ENCODE measurements around the gene HSF2BP. TPM values are rescaled to one million over a fixed set of nuclear protein-coding genes. Genes with fewer than 3 reads are reported as not detected.

HSF2BP gene
- total RNA-seq, 4 donors from 2014 or later = 0.40 to 2.4 (median 1.2) TPM

GRCh38 chr21:43664358-43664757 lies 5.1 kb upstream of the HSF2BP start:
- no peaks in the 10 kb centered on the region for H3K9me3 ChIP-seq
- no peaks in the 10 kb centered on the region for H3K27me3 ChIP-seq
- no peak overlapping the region for H3K4me3 ChIP-seq
- TF ChIP-seq POLR2A (IDR thresholded peaks at IDR 0.05) = no peak
- TF ChIP-seq EP300 (IDR thresholded peaks at IDR 0.05) = no peak
- no peak for TF ChIP-seq CTCF (IDR thresholded peaks at IDR 0.05)
- TF ChIP-seq POLR2AphosphoS5 (IDR thresholded peaks at IDR 0.05) = no peak
- peaks cover 0 to 50% of the 10 kb centered on the region in 2 donors for H3K36me3 ChIP-seq
- H3K27ac ChIP-seq = no peak overlapping the region
- no peak for ATAC-seq
- H3K4me1 ChIP-seq = peaks cover 0 to 22% (median 5%) of the 10 kb centered on the region in 3 donors
- 38 to 50% methylated on average over 2 to 4 of the region's 4 CpGs for WGBS, 2 donors (ENCODE audit: low coverage in 1 of 2)

DNA sequence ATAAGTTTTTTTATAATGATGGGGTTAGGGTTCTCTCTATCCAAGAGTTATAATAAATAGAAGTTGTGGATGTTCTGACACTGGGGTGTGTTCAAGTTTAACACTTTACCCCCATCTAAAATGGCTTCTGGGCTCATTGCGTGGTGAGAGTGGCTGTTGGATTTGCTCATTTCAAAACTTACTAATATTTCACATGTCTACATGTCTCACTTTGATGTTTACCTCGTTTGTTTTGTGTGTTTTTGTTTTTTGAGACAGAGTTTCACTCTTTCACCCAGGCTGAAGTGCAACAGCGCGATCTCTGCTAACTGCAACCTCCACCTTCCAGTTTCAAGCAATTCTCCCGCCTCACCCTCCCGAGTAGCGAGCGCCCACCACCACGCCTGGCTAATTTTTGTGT lies 3.7 kb upstream of the HSF2BP start:
- Histone ChIP-seq H3K27ac (no peak overlapping the region), H3K4me1 (peaks cover 0 to 34% (median 5%) of the 10 kb centered on the region in 3 donors), H3K36me3 (peaks cover 0 to 48% of the 10 kb centered on the region in 2 donors), H3K27me3 (no peaks in the 10 kb centered on the region), H3K4me3 (no peak overlapping the region), H3K9me3 (no peaks in the 10 kb centered on the region)
- WGBS, 2 donors (ENCODE audit: low coverage in 1 of 2) = 89% methylated on average over 4 to 8 of the region's 9 CpGs
- no peak for ATAC-seq
- no peak for TF ChIP-seq CTCF (IDR thresholded peaks at IDR 0.05)
- no peak for TF ChIP-seq EP300 (IDR thresholded peaks at IDR 0.05)
- TF ChIP-seq POLR2AphosphoS5 (IDR thresholded peaks at IDR 0.05) = no peak
- TF ChIP-seq POLR2A (IDR thresholded peaks at IDR 0.05) = no peak

- peaks cover 0 to 34% (median 5%) of the 10 kb centered on the region in 3 donors for H3K4me1 ChIP-seq
- ATAC-seq = no peak
- no peaks in the 10 kb centered on the region for H3K9me3 ChIP-seq
- WGBS, 2 donors (ENCODE audit: low coverage in 1 of 2) = 43 to 64% methylated on average over 4 to 6 of the region's 6 CpGs
- no peaks in the 10 kb centered on the region for H3K27me3 ChIP-seq
- no peak overlapping the region for H3K4me3 ChIP-seq
- peaks cover 0 to 48% of the 10 kb centered on the region in 2 donors for H3K36me3 ChIP-seq
- TF ChIP-seq POLR2AphosphoS5 (IDR thresholded peaks at IDR 0.05) = no peak
- no peak for TF ChIP-seq CTCF (IDR thresholded peaks at IDR 0.05)
- TF ChIP-seq EP300 (IDR thresholded peaks at IDR 0.05) = no peak
- TF ChIP-seq POLR2A (IDR thresholded peaks at IDR 0.05) = no peak
- no peak overlapping the region for H3K27ac ChIP-seq
Observed at GRCh38 chr21:43662286-43662685, 3.0 kb upstream of the HSF2BP start.

DNA sequence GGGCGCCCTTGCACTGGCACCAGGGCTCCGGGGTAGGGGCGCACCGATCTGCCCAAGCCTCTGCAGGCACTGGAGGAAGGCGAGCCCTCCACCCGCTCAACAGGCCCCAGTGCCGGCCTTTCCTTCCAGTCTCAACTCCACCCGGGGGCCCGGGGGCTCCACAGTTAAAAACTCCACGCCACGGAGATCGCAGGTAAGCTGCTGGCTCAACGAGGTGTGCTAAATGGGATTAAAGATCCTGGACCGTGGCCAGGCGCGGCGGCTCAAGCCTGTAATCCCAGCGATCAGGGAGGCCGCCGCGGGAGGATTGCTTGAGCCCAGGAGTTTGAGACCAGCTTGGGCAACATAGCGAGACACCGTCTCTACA lies 536 bp downstream of the HSF2BP start:
- Histone ChIP-seq H3K27me3 (no peaks in the 10 kb centered on the region), H3K4me3 (peak overlapping the region in 1 of 2 donors; percentile 99), H3K9me3 (no peaks in the 10 kb centered on the region), H3K27ac (peak overlapping the region in 3 of 4 donors; percentile 89 to 93 (median 91)), H3K4me1 (peaks cover 0 to 34% (median 5%) of the 10 kb centered on the region in 3 donors), H3K36me3 (peaks cover 0 to 22% of the 10 kb centered on the region in 2 donors)
- ATAC-seq = no peak
- no peak for TF ChIP-seq POLR2AphosphoS5 (IDR thresholded peaks at IDR 0.05)
- no peak for TF ChIP-seq POLR2A (IDR thresholded peaks at IDR 0.05)
- no peak for TF ChIP-seq EP300 (IDR thresholded peaks at IDR 0.05)
- TF ChIP-seq CTCF (IDR thresholded peaks at IDR 0.05) = no peak
- no CpG with 5 or more reads among the region's 23 CpGs for WGBS, 2 donors (ENCODE audit: low coverage in 1 of 2)

GRCh38 chr21:43658088-43658741 lies 1.1 kb downstream of the HSF2BP start:
- H3K27me3 ChIP-seq = no peaks in the 10 kb centered on the region
- H3K27ac ChIP-seq = no peak overlapping the region
- ATAC-seq = no peak
- TF ChIP-seq POLR2A (IDR thresholded peaks at IDR 0.05) (no peak), POLR2AphosphoS5 (IDR thresholded peaks at IDR 0.05) (no peak), CTCF (IDR thresholded peaks at IDR 0.05) (no peak)
- H3K4me3 ChIP-seq = no peak overlapping the region
- no peaks in the 10 kb centered on the region for H3K9me3 ChIP-seq
- 91% methylated on average over 29 of the region's 48 CpGs; no CpG with 5 or more reads in 1 of the 2 donors for WGBS, 2 donors (ENCODE audit: low coverage in 1 of 2)
- peaks cover 0 to 34% (median 5%) of the 10 kb centered on the region in 3 donors for H3K4me1 ChIP-seq
- H3K36me3 ChIP-seq = peaks cover 0 to 17% of the 10 kb centered on the region in 2 donors

Measured in gastroesophageal sphincter (tissue), 4 donors.